Stimulated activated CD8-positive, alpha-beta memory T cell treated with anti-CD3 and anti-CD28 coated beads, Interleukin-4, amount 100 ng/mL, for 1 hour (primary cell): Measurements from ENCODE around the gene SH3PXD2A.
"Not testable (repeated sequence)": the region's sequence is repeated elsewhere in the genome, so short reads cannot be mapped to it uniquely, and the experiment has no call there.

ENCODE experiments used
- DNase-seq, 2 donors: peaks; one replicate each; pipeline ENCODE4 v3.0.0-alpha.2; 2020; ENCODE audit warnings: low read depth in 2 of 2, low spot score in 1 of 2

Gene SH3PXD2A

DNA sequence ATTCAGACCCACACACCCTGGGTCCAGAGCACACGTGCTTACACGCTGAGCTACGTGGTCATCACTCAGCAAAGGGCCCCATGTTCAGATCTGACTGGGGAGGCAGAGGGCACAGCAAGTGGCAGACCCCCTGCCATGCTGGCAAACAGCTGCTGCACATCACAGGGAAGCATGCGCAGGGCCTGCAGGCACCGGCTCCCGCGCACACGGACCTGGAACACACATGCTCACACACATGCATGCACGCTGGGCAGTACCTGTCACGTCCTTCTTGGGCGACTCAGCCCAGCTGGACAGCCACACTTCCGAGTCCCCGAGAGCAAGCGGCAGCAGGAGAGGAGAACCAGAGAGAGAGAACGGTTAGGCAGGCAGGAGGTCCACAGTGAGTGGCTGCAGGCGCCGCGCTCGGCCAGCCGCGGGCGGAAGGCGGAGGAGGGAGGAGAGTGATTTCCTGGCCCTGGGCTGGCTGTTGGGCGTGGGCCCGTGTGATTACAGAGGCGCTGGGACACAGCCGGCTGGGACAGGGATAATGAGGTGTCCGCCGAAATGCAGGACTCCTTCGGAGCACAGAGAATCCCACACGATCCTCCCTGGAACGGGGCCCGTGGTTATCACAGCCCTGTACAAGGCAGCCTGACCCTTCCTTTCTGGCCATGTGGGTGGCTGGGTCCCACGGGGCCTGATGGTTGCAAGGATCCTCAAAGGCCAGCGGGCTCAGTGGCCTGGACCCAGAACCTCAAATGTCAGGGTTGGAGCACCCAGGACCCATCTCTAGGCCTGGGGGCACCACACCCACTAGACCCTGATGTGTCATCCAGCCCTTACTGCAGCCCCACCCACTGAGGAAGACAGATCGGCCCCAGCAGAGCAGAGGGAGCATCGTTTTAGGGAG, 186.8 kb downstream of the SH3PXD2A start:
- DNase-seq: no peak

DNA sequence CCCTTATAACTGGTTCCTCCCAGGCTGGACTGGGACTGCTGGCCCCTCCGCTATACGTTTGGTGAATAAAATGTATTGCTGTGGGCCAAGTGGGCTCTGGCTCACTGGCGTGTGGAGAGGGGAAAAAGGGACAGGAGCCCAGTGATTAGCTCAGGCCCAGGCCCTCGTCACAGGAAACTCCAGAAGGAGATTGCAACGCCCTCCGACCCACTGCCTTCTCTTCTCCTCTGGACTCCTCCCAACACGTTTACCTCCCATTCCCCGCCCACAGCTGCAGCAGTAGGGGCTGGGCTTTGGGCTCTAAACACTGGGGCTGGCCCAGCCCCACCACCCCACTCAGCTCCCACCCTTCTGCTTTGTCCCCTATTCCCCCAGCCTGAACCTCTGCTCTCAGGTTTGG, 188.0 kb downstream of the SH3PXD2A start:
- no peak for DNase-seq

DNA sequence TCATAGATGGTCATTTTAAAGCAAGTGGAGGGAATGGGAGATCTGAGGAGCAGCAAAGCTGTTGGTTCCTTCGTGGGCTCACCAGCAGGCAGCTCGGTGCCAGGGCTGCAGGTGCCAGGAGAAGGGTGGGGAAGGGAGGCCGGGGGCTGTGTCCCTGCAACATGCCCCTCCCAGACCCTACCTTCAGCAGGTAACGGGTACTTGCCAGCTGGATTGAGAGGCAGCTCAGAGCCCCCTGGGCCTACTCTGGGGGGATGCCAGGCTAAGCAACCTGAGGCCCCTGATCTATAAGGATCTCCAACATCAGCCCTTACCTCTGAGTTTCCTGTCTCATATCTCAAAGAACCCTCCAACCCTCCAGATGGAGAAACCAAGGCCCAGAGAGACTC, 188.6 kb downstream of the SH3PXD2A start:
- no peak for DNase-seq

DNA sequence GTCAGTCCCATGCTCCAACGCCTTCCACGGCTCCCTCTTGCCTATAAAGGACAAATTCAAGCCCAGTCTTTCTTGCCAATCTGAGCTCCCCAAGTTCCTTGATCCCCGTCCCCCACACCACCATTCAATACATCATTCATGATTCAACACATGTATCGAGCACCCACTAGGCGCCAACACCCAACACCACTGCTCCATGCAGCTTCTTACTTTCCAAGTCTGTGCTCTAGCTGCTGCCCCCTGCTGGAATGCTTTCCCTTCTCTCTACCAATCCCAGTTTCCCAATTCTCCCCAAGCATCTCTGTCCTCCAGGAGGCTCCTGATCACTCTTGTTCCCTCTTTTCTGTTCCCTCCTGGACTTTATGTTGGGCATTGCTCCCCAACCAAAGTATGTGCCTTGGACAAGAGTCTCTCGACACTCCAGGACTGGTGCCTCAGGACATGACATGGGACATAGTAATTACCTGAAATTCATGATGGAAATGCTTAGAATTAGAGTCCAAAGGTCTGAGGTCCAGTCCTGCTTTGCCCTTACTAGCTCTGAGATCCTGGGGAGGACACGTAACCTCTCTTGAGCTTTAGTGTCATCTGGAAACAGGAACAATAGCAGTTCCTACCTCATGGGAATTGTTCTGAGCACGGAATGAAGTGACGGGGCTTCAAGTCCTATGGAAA, 189.2 kb downstream of the SH3PXD2A start:
- DNase-seq: no peak

DNA sequence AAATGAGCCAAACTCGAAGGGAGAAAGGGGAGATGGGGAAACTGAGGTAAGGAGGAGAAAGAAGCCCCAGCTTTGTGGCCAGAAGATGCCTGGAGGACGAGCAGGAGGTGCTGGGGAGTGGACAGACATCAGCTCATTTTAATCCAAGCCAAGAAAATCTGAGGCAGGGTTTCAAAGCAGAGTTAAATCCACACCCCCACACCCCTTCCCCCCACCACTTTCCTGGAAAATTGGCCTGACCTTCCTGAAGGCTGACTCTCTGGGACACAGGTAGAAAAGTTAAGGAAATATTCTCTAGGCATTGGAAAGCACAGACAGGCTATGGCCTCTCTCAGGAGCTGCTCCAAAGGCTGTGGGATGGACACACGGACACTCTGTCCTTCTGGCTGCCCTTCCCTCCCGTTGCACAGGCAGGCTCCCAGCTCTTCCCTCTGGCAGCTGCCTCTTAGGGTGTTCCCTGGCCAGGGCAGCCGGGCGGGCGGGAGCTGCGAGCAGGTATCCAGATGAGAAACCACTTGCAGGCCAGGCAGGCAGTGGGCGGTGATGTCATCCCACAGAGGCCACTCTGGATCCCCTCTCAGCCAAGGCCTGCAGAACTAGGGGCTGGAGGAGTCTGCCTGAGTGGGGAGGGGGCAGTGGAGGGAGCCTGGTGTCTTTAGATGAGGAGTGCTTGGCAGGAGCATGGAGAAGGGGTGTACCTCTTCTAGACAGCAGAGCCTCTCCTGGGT, 190.1 kb downstream of the SH3PXD2A start:
- DNase-seq: no peak

DNA sequence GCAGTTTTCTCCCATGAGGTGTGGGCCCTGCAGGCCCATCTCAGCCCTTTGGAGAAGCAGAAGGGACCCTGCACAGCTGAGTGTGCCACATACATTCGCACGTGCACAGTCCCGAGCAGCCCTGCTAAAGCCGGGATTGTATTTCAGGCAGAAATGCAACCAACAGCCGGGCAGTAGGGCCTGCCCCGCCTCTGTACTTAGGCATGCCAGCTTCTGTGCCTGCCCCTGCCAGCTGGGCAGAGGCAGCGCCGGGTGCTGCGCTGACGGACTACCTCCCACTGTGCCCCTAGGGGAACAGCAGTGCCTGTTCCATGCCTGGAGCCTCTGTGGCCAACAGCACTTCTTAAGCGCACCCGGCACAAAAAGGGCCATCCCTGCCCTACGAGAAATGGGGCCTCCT, 191.6 kb downstream of the SH3PXD2A start:
- no peak for DNase-seq

DNA sequence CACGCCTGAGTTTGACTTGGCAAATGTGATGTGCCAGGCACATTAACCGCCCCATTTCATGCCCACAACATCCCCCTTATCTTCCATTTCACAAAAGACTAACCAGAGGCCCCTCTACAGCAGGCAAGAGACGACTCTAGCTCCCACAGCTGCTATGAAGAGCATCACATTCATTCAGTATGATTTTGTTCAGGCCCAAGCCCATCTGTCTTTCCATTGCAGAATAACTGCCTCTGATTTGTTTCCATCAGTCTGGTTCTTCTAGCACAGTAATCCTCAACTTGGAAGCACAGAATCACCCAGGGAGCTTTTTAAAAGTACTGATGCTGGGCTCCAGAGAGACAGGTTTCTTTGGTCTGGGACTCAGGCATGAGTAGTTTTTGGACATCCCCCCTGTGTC, 192.1 kb downstream of the SH3PXD2A start:
- DNase-seq: no peak

DNA sequence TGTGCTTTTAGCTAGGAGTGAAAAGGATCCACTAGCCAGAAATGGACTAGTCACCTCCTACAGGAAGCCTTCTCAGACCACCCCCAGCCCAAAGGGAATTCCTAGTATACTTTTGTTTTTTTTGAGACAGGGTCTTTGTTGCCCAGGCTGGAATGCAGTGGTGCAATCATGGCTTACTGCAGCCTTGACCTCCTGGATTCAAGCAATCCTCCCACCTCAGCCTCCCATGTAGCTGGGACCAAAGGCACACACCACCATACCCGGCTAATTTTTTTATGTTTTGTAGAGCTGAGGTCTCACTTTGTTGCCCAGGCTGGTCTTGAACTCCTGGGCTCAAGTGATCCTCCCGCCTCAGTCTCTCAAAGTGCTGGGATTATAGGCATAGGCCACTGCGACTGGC, 192.7 kb downstream of the SH3PXD2A start:
- not testable (repeated sequence) for DNase-seq

DNA sequence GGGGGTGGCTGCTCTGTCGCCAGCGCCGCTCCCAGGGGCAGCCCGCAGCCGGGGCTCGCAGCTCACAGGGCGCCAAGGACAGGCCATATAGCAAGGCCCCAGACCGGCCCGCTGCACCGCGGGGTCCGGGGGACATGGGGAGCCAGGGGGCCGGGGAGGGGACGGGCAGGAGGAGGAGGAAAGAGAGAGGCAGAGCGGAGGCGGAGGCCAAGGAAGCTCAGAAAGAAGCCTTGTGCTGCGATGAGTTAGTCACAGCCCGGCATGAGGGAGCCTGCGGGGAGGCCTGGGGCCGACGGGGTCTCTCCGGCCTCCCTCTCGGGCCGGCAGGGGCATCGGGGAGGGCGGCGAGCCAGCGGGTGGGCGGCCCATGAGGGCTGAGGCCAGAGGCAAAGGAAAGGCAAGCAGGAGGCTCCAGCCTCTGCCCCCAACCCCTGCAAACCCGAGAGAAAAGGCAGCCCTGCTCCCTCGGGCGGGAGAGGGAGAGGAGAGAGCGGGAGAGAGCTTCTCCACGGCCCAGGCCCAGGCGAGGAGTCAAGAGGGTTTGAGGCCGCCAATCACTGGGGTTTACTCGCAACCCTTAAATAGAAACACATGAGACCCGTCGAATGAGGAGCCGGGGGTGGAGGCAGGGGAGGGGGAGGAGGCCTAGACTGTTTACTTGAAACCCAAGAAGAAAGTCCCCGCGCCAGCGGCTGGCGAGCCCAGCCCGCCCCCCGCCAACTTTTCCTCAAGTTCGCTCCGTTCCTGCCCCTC, 194.0 kb downstream of the SH3PXD2A start:
- DNase-seq: peak in 1 of 2 donors; percentile 7

DNA sequence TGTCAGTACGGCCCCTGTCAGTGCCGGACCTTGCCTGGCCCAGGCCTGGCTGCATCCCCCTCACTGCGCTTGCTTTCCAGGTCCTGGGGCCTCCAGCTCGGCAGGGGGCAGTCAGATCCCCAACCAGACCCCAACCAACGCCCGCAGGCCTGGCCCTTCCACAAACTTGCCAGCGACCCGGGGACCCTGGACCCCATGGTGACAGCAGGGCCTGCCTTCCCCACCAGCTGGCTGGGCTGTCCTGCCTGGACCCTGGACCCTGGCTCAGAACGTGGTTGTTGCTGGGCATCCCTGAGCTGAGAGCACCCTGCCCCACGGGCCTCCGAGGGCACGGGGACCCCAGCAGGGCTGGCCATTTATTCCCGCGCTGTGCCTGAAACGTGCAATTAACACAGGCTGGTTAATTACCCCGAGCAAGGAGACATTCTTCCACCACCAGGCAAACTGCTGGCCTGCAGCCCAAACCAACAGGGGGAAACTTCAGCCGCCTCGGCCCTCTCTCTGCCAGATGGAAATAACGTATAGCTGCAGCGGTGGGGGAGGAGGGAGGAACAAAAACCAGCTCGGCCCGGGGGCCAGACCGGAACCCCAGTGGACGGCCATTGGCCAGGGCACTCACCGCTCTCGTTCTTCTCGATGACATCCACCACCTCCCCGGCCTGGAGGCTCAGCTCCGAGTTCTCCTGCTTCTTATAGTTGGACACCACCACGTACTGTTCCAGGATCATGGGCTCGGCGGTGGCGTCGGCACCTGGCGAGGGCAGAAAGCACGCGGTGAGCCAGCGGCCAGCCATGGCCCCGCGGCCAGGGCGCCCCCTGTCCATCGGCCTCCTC, 194.8 kb downstream of the SH3PXD2A start:
- no peak for DNase-seq

DNA sequence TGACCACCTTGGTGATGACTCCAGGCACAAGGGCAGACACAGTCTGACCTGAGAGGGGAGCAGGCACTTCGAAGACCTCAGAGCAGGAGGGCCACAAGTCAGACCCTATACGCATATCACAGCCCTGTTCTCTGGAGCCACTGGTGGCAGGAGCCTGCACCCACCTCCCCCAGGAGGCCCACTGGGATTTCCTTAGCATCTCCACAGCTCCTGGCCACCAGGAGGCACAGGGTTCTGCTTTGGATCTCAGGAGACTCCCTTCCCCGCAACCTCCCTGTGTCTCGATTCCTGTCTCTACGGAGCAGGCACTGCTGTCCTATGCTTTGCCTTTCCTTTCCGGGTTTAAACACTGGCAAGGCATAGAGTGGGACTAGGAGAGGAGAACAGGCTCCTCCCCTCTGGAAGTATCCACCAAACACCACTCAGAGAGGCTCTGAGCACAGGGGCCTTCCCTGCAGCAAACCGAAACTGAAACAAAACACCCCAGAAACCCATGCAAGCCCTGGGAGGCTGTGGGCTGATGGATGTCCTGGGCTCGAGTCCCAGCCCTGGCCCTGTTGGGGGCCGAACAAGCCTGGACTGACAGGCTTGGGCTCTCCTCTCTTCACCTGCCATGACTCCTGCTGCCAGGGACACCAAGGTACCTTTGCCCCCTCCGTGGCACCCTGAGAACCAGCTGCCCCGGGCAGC, 195.6 kb downstream of the SH3PXD2A start:
- peak; percentile 18 to 24 for DNase-seq

DNA sequence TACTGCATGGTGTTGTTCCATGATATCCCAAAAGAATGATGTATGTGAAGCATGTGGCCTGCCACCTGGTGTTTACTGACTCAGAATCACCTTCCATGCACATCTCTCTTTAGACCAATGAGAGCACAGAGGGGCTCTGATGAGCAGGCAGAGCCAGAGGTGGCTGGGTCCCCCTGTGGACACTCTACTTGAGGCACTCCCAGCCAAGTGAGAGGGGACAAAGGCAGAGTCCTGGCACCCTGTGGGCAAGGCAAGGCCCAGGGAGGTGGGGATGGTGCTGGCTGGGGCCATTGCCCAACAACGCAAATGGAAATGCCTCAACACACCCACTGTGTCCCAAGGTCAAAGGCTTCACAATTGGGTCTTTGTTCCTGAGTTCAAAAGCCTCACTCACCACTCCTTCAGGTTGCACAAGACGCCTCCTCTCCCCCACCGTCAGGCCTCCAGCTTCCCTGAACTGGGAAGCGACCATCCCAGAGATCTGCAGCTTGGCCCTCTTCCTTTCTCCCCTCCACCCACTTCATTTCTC, 197.3 kb downstream of the SH3PXD2A start:
- no peak for DNase-seq

DNA sequence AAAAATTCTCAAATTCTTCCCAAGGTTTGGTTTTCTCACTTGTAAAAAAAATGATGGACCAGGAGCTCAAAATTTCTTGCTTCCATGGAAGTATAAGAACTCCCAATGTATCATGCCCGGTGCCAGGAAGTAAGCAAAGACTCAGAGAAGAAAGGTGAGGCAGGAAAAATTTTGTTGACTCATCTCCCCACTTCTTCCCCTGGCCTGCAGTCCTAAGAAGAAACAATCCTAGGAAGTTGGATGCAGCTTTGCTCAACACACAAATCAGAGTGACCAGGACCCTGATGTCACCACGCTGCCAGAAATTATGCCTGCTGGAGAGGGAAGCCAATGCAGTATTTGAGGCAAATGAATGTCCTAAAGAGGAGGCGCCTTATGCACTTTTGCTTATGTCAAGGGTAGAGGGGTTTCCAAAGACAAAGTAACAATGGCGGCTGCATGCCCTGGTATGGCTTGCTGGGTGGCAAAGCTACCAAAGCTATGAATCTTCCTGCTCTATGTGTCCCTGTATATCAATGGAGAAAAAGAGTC, 198.2 kb downstream of the SH3PXD2A start:
- DNase-seq: no peak

DNA sequence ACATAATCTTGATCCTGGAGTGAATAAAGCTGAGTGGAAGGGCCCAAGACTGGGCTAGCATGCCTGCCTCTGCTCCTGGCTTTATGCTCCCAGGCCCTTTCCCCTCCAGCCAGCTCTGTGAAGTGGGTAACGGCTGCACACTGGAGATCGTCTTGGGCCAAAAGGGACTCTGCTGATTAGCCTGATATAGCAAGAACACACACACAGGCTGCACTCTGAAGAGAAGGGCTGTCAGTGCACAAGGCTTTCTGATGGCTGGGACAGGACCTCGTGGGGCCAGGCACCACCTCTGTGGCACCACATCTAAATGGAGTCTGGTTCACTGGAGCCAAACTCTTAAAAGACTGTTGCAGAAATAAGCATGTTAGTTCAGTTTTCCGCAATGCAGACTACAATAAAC, 200.5 kb downstream of the SH3PXD2A start:
- no peak for DNase-seq

DNA sequence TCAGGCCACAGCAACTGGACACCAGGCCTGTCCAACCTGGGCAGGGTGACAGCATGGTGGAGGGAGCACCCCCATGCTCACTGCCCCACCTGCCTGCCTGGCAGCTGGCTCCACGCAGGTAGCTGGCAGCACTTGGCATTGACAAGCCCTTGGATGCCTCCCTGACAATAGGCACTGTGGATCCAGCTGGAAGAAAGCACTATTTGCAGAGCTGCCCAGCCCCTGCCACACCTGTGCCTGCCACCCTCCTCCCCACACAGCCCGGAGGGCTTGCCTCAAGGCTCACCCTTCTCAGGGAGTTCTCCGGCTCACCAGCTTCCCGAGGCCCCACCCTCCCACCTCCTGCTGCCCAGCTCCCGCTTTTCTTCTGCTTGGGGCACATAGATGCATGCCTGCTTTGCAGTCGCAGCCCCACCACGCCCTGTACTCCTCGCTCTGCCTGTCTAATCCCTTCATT, 201.8 kb downstream of the SH3PXD2A start:
- DNase-seq: no peak

DNA sequence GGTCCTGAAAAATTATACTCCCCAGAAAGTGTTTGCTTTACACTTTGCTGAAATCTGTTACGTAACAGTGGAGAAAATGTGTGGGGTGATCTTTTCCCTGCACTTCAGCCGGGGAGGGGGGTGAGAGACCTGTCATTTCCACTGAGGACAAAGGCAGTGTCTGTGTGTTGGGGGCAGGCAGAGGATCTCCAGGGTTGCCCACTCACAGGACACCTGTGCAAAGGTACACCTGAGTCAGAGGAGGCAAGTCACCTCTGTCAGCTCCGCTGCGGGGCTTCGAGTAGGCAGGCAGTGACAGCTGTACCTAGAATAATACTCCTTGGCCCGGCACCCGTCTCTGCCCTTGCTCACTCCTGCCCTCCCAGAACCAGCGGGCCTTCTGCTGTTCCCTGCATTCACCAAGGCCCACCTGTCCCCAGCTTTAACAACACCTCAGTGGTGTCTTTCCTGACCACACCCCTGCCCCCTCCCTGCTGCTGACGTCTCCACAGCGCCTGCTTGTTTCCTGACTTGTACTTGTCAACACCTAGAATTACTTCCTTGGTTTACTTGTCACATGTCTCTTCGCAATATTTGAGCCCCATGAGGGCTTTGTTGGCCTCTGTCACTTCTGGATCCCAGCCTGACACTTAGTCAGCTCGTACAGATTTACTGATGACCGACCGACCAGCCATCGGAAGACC, 202.6 kb downstream of the SH3PXD2A start:
- DNase-seq: no peak

DNA sequence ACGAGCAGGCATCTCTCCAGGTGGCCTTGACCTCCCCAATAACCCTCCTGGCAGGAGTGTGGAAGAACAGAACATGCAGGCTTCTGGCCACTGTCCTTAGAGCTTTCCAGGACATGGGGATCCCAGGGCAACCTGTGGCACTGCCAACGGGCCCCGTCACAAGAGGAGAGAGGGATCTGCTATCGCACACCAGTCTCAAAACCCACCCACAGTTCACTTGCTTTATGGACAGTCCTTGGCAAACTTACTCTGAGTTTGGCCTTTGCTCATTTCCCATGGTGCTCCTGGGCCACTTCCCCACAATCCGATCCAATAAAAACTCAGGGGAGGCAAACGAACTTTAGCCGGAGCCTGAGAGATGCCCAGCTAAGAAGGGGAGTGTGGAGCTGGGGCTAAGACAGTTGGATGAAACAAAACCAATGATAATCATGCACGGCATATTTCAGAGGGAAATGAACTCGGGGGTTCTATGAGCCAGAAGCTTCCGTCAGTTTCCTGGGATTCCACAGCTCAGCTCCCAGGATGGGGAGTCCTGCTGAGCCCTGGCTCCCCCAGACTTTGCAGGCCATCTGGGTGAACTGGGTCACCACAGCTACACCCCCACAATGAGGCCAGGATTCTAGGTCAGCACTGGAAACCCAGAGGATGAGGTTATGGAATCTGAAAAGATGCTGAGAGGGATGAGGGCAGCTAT, 203.4 kb downstream of the SH3PXD2A start:
- no peak for DNase-seq

DNA sequence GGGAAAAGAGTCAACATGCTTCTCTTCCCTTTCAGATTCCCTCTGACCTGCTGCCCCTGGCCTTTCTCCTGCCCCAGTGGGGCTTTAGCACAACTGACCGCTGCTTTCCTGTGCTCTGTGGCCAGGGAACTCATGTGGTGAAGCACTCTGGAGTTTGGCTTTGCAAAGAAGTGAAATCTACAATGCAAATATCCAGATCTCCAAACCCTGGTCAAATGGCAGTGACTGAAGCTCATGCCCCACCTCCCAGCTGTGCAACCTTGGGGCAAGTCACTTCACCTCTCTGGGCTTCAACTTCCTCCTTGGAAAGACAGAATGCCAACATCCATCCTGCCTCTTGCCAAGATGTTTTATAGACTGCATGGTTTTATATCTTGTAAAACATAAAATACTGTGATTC, 204.0 kb downstream of the SH3PXD2A start:
- no peak for DNase-seq
